Stimulated activated naive CD8-positive, alpha-beta T cell treated with anti-CD3 and anti-CD28 coated beads, Interleukin-15, Interleukin-2, amounts not matched to agents 100 U/mL and 50 U/mL, for 24 hours (primary cell): Measurements from ENCODE around the gene SUPT16H.
"Not testable (repeated sequence)": the region's sequence is repeated elsewhere in the genome, so short reads cannot be mapped to it uniquely, and the experiment has no call there.

Experiments
- ATAC-seq: fragments of 150-1000 bp; cut with Tn5 transposase; one replicate; pipeline ENCODE4 v1.10.0; 2021
- DNase-seq: peaks from one replicate; pipeline ENCODE4 v3.0.0; 2021

The SUPT16H gene

GRCh38 chr14:21383848-21384493 lies at the start of gene SUPT16H:
Gene SUPT16H (minus strand): TSS chr14:21384019. CDS start chr14:21383927, 92 bp downstream.
- peak; percentile 95 for ATAC-seq
- DNase-seq, result peak; percentile 95

GRCh38 chr14:21431126-21431525 lies 47.3 kb upstream of the SUPT16H start:
- ATAC-seq (no peak), DNase-seq (no peak)

GRCh38 chr14:21428930-21429329 lies 45.1 kb upstream of the SUPT16H start:
- ATAC-seq (no peak), DNase-seq (no peak)

- ATAC-seq (no peak), DNase-seq (no peak)
Measured at GRCh38 chr14:21426692-21427091, 42.9 kb upstream of the SUPT16H start.

- ATAC-seq (no peak), DNase-seq (no peak)
Measured at GRCh38 chr14:21419528-21419927, 35.7 kb upstream of the SUPT16H start.

GRCh38 chr14:21415329-21415728 lies 31.5 kb upstream of the SUPT16H start:
- ATAC-seq (no peak), DNase-seq (no peak)

GRCh38 chr14:21414137-21414631 lies 30.4 kb upstream of the SUPT16H start:
- no peak for DNase-seq
- peak; percentile 86 for ATAC-seq

- ATAC-seq (no peak), DNase-seq (no peak)
Measured at GRCh38 chr14:21408147-21408546, 24.3 kb upstream of the SUPT16H start.

- no peak for DNase-seq
- ATAC-seq, result no peak
Measured at GRCh38 chr14:21406213-21406612, 22.4 kb upstream of the SUPT16H start.

GRCh38 chr14:21405097-21405496 lies 21.3 kb upstream of the SUPT16H start:
- ATAC-seq (no peak), DNase-seq (no peak)

GRCh38 chr14:21399311-21399870 lies 15.6 kb upstream of the SUPT16H start:
- ATAC-seq (no peak), DNase-seq (no peak)

- no peak for DNase-seq
- no peak for ATAC-seq
Measured at GRCh38 chr14:21398901-21399300, 15.1 kb upstream of the SUPT16H start.

- DNase-seq (no peak), ATAC-seq (no peak)
Measured at GRCh38 chr14:21395450-21395849, 11.6 kb upstream of the SUPT16H start.

GRCh38 chr14:21385188-21385904 lies 1.5 kb upstream of the SUPT16H start:
- no peak for ATAC-seq
- DNase-seq, result peak; percentile 18

- DNase-seq, result no peak
Measured at GRCh38 chr14:21384494-21384851, 654 bp upstream of the SUPT16H start.

GRCh38 chr14:21382886-21383847 lies 652 bp downstream of the SUPT16H start:
- DNase-seq, result peak; percentile 65
- peak; percentile 48 for ATAC-seq

More at GRCh38 chr14:21384494-21384851, 654 bp upstream of the SUPT16H start:
- ATAC-seq, result peak; percentile 56

- DNase-seq (no peak), ATAC-seq (no peak)
Measured at GRCh38 chr14:21382095-21382494, 1.7 kb downstream of the SUPT16H start.

- no peak for DNase-seq
Measured at GRCh38 chr14:21379338-21379737, 4.5 kb downstream of the SUPT16H start.

GRCh38 chr14:21373980-21374379 lies 9.8 kb downstream of the SUPT16H start:
- DNase-seq (no peak), ATAC-seq (no peak)

More at GRCh38 chr14:21379338-21379737, 4.5 kb downstream of the SUPT16H start:
- no peak for ATAC-seq

GRCh38 chr14:21372814-21373213 lies 11.0 kb downstream of the SUPT16H start:
- not testable (repeated sequence) for DNase-seq, ATAC-seq

- DNase-seq (no peak), ATAC-seq (no peak)
Measured at GRCh38 chr14:21369949-21370679, 13.7 kb downstream of the SUPT16H start.
